Ishikawa (cell line): Measurements from ENCODE around the gene P4HTM.

Experiments
- CEBPB ChIP-seq: IDR thresholded peaks from 2 replicates; pipeline ENCODE4 v1.6.1; 2012
- CREB1 ChIP-seq: IDR thresholded peaks from 2 replicates; pipeline ENCODE4 v1.6.1; 2012; ENCODE audit warnings: low read depth
- EGR1 ChIP-seq: IDR thresholded peaks from 2 replicates; pipeline ENCODE4 v1.6.1; 2012
- EP300 ChIP-seq: IDR thresholded peaks from 2 replicates; pipeline ENCODE4 v1.6.1; 2012; ENCODE audit warnings: borderline replicate concordance
- FOXM1 ChIP-seq: IDR thresholded peaks from 2 replicates; pipeline ENCODE4 v1.6.1; 2012; ENCODE audit warnings: low read depth, borderline replicate concordance
- NFIC ChIP-seq: IDR thresholded peaks from 2 replicates; pipeline ENCODE4 v1.6.1; 2012
- RAD21 ChIP-seq: IDR thresholded peaks from 2 replicates; pipeline ENCODE4 v1.6.1; 2012; ENCODE audit warnings: low read depth
- REST ChIP-seq: IDR thresholded peaks from 2 replicates; pipeline ENCODE4 v1.6.1; 2012; ENCODE audit warnings: low read depth, mild to moderate bottlenecking
- TAF1 ChIP-seq: IDR thresholded peaks from 2 replicates; pipeline ENCODE4 v1.6.1; 2012; ENCODE audit warnings: low read depth, mild to moderate bottlenecking
- TCF12 ChIP-seq: IDR thresholded peaks from 2 replicates; pipeline ENCODE4 v1.6.1; 2012; ENCODE audit warnings: low read depth
- TEAD4 ChIP-seq: IDR thresholded peaks from 2 replicates; pipeline ENCODE4 v1.6.1; 2012
- USF1 ChIP-seq: IDR thresholded peaks from 2 replicates; pipeline ENCODE4 v1.6.1; 2012
- YY1 ChIP-seq: IDR thresholded peaks from 2 replicates; pipeline ENCODE4 v1.6.1; 2012; ENCODE audit warnings: low read depth
- ZBTB7A ChIP-seq: IDR thresholded peaks from 2 replicates; pipeline ENCODE4 v1.6.1; 2012; ENCODE audit warnings: low read depth
- TF ChIP-seq, protein P1 (sequence below): IDR thresholded peaks from 2 replicates; pipeline ENCODE4 v1.6.1; 2012

Gene P4HTM

DNA sequence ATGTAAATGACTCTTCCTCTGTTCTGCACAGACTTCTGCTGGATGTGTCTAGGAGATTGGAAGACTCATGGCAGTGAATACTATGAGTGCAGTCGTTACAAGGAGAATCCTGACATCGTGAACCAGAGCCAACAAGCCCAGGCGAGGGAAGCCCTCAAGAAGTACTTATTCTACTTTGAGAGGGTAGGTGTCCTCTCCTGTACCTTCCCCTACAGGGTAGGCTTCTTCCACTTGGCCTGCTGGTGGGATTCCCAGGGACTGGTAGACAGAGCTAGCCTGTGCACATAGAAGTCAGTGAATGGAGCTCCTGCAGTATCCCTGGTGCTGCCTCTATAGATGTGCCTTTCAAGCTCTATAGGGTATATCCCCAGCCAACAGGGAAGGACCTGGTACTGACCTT lies 10.6 kb upstream of the P4HTM start:
- TF ChIP-seq TEAD4 (no peak), TCF12 (no peak), RAD21 (no peak), FOXM1 (no peak), NFIC (no peak), CEBPB (no peak), EP300 (no peak), TAF1 (no peak), YY1 (no peak), USF1 (no peak), EGR1 (no peak), ZBTB7A (no peak), CREB1 (no peak), REST (no peak)
- TF ChIP-seq, protein P1, sequence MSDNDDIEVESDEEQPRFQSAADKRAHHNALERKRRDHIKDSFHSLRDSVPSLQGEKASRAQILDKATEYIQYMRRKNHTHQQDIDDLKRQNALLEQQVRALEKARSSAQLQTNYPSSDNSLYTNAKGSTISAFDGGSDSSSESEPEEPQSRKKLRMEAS = no peak

DNA sequence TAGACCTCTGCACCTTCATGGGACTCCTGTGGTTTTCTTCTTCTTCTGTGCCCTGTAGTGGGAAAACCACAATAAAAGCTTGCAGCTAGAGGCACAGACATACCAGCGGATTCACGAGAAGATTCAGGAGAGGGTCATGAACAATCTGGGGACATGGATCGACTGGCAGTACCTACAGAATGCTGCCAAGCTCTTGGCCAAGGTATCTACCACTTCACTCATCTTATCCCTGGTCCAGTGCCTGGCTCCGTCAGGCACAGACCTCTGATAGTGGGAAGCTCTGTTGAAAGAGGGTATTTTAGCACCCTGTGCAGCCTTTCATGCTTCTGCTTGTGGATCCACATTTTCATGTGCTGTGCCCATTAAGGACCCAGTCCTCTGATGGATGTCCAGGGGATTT lies 9.7 kb upstream of the P4HTM start:
- no peak for TF ChIP-seq ZBTB7A
- TF ChIP-seq NFIC = no peak
- TF ChIP-seq YY1 = no peak
- no peak for TF ChIP-seq USF1
- no peak for TF ChIP-seq REST
- TF ChIP-seq TCF12 = no peak
- no peak for TF ChIP-seq EP300
- no peak for TF ChIP-seq FOXM1
- no peak for TF ChIP-seq RAD21

DNA sequence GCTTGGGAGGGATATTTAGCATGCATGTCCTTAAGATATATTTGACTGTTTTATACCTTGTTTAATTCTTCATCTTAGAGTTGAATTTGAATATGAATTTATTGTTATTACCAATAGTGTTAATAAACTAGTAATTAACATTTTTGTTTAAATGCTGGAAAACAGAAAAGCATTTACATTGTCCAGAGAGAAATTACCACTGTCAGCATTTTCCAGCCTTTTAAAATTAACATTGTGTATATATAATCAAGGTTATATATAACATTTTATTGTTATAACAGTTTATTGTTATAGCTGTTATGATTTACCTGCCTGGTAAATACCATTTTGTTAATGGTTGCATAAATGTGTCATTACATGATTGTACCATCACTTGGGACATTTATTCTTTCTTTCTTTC lies 8.0 kb upstream of the P4HTM start:
- no peak for TF ChIP-seq YY1

GRCh38 chr3:48982686-48983085 lies 7.4 kb upstream of the P4HTM start:
- TF ChIP-seq USF1 (no peak), YY1 (no peak), TAF1 (no peak), REST (no peak), EGR1 (no peak), EP300 (no peak), TCF12 (no peak), CREB1 (no peak), RAD21 (no peak), ZBTB7A (no peak), CEBPB (no peak), TEAD4 (no peak), FOXM1 (no peak)
- TF ChIP-seq, protein P1 = no peak

DNA sequence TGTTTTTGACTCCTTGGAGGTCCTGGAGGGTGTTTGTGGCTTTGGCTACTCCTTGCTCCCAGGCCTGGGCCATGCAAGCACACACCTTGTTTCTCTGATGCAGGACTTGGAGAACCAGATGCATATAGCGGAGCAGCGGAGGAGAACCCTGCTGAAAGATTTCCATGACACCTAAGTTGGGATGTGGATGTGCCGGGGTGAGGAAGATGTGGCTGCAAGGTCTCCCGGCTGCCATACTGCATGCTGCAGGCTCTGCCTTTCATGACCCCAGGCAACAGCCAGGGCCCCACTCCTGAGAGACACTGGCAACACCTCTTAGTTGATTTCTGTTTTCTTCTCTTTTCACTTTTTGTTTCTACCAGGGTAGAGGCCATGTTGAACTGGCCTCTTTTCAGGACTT lies 6.9 kb upstream of the P4HTM start:
- TF ChIP-seq CEBPB (no peak), TEAD4 (no peak), FOXM1 (no peak), YY1 (no peak), NFIC (no peak), TAF1 (no peak), EP300 (no peak), RAD21 (no peak), USF1 (no peak)
- TF ChIP-seq, protein P1 = no peak
